Hepatocyte (in vitro differentiated cells): ENCODE data around the gene MLXIP.

Source experiments
- EZH2 ChIP-seq: fragments of 200-600 bp; sonication (generic); IDR thresholded peaks from 2 replicates; pipeline ENCODE4 v1.6.1; 2016; ENCODE audit warnings: antibody characterized with exemption, mild to moderate bottlenecking, borderline replicate concordance
- EZH2phosphoT487 ChIP-seq: fragments of 200-600 bp; sonication (generic); IDR thresholded peaks from one replicate; pipeline ENCODE4 v1.6.1; 2018; ENCODE audit warnings: antibody characterized with exemption, mild to moderate bottlenecking, low read depth, moderate library complexity; ENCODE audit not compliant: unreplicated experiment, severe bottlenecking
- TF ChIP-seq, protein P1 (sequence below): fragments of 200-600 bp; sonication (generic); IDR thresholded peaks from 2 replicates; pipeline ENCODE4 v1.5.1; 2016; ENCODE audit warnings: antibody characterized with exemption, mild to moderate bottlenecking; ENCODE audit not compliant: poor library complexity

DNA sequence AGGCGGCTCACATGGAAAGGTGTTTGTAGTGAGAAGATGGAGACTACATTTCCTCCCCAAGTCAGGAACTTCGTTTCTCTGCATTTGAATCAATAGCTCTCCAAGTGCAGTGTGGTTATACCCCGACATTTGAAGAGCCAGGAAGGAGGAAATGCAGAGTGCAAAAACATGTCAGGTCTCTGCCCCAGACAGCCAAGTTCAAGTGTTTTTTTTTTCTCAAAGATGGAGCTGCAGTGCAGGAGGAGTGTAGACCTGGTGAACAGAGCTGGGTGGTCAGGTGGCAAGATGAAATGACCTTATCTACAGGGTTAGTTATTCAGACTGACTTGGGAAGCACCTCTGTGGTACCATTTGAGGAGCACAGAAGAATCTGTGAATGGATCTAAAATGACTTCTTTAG lies 21.3 kb downstream of the MLXIP start:
- TF ChIP-seq EZH2phosphoT487 (no peak), EZH2 (no peak)
- TF ChIP-seq, protein P1, sequence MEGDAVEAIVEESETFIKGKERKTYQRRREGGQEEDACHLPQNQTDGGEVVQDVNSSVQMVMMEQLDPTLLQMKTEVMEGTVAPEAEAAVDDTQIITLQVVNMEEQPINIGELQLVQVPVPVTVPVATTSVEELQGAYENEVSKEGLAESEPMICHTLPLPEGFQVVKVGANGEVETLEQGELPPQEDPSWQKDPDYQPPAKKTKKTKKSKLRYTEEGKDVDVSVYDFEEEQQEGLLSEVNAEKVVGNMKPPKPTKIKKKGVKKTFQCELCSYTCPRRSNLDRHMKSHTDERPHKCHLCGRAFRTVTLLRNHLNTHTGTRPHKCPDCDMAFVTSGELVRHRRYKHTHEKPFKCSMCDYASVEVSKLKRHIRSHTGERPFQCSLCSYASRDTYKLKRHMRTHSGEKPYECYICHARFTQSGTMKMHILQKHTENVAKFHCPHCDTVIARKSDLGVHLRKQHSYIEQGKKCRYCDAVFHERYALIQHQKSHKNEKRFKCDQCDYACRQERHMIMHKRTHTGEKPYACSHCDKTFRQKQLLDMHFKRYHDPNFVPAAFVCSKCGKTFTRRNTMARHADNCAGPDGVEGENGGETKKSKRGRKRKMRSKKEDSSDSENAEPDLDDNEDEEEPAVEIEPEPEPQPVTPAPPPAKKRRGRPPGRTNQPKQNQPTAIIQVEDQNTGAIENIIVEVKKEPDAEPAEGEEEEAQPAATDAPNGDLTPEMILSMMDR, result no peak
